ENCODE data around the gene MACROD2.

The MACROD2 gene

DNA sequence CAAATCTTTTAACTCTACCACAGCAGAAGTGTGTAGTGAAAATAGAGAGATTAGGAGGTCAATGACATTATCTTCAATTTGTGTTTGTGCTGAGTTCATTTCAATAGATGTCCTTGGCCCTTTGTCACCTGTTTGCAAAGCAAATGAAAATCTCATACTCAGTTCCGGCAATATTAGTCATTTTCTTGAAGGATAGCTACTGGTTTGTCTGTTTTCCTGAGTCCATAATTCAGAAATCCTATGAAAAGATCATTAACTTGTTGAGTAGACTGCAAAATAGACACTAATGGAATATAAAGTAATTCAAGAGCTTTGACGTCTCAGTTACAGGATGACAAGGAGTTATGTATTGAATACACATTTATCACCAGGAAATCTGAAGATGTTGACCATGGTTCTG, 1163.2 kb downstream of the MACROD2 start:
- DNase-seq (ENCODE audit: extremely low read depth, low read depth), result no peak
- no peak for TF ChIP-seq CTCF (IDR thresholded peaks at IDR 0.05; ENCODE audit: low read depth, low read length)

GRCh38 chr20:15162079-15162647, 1166.8 kb downstream of the MACROD2 start:
- no peak for TF ChIP-seq CTCF (IDR thresholded peaks at IDR 0.05; ENCODE audit: low read depth, low read length)

DNA sequence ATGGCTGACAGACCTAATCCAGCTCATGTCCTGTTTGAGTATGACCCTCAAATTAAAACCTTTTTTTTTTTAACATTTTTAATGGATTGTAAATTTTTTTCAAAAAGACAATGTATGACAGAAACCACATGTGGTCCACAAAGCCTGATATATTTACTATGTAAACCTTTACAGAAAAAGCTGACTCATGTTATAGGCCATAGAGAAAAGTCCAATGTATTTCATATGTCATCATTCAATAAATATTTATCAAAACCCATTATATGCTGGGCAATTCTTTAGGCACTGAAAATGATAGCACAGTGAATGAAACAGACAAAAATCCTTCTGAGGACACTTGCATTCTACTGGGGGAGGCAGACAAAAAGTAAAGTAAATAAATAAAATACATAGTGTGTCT, 1168.3 kb downstream of the MACROD2 start:
- no peak for DNase-seq (ENCODE audit: extremely low read depth, low read depth)
- TF ChIP-seq CTCF (IDR thresholded peaks at IDR 0.05; ENCODE audit: low read depth, low read length), result no peak

More at GRCh38 chr20:15162079-15162647, 1166.8 kb downstream of the MACROD2 start:
- DNase-seq (ENCODE audit: extremely low read depth, low read depth), result no peak

DNA sequence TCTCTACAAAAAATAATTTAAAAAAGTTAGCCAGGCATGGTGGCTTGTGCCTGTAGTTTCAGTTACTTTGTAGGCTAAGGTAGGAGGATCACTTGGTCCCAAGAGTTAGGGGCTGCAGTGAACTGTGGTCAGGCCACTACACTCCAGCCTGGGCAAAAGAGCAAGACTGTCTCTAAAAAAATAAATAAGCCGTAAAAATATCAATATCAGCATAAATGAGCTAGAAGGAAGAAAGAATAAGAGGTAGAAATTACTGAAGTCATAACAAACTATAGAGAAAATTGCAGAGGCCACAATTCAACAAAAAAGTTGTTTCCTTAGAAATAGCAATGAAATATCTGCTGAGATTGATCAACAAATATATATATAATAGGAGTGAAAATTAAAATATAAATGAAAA, 1169.4 kb downstream of the MACROD2 start:
- no peak for TF ChIP-seq CTCF (IDR thresholded peaks at IDR 0.05; ENCODE audit: low read depth, low read length)
- no peak for DNase-seq (ENCODE audit: extremely low read depth, low read depth)

- TF ChIP-seq CTCF (IDR thresholded peaks at IDR 0.05; ENCODE audit: low read depth, low read length), result no peak
- no peak for DNase-seq (ENCODE audit: extremely low read depth, low read depth)
Measured at GRCh38 chr20:15166744-15167143, 1171.4 kb downstream of the MACROD2 start.

- TF ChIP-seq CTCF (IDR thresholded peaks at IDR 0.05; ENCODE audit: low read depth, low read length), result no peak
- no peak for DNase-seq (ENCODE audit: extremely low read depth, low read depth)
Measured at GRCh38 chr20:15171016-15171415, 1175.7 kb downstream of the MACROD2 start.

DNA sequence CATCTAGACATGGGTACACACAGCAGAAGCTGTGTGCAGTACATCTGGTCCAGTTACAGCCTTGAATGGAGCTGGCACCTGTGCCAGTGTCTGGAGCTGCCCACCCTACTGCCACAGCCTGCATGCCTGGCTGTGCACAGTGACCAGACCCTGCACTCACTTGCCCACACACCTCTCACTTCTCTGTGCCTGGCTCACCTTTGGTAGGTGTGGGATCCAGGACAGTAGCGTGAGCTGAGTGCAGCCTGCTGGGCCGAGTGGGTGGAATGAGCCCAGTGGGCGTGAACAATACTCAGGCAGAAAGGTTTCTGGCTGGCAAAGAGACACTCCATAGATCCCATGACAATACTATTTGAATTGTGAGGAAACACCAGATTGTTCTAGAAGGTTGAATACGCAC, 1181.6 kb downstream of the MACROD2 start:
- TF ChIP-seq CTCF (IDR thresholded peaks at IDR 0.05; ENCODE audit: low read depth, low read length), result no peak
- DNase-seq (ENCODE audit: extremely low read depth, low read depth), result no peak

Data from AG09319 (cell line).